Measurements from ENCODE around the gene ZCCHC7.

DNA sequence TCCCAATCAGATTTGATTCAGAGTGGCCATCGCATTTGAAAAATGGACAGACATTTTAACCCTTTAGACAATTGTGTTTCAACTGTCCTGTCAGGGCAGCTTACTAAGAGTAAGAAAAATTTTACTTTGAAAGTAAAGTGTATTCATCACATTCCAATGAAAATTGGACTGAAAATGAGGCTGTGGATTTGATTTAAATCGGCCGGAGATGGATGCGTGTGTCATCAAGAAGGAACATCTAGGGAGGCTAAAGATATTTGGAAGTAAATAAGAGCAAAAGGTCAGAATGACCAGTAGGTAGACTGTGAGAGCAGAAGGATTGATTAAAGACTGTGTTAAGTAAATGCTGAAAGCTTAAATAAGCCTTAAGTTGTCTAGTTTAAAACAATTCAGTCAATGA lies 1.5 kb downstream of the ZCCHC7 start:
- TF ChIP-seq, protein P1, sequence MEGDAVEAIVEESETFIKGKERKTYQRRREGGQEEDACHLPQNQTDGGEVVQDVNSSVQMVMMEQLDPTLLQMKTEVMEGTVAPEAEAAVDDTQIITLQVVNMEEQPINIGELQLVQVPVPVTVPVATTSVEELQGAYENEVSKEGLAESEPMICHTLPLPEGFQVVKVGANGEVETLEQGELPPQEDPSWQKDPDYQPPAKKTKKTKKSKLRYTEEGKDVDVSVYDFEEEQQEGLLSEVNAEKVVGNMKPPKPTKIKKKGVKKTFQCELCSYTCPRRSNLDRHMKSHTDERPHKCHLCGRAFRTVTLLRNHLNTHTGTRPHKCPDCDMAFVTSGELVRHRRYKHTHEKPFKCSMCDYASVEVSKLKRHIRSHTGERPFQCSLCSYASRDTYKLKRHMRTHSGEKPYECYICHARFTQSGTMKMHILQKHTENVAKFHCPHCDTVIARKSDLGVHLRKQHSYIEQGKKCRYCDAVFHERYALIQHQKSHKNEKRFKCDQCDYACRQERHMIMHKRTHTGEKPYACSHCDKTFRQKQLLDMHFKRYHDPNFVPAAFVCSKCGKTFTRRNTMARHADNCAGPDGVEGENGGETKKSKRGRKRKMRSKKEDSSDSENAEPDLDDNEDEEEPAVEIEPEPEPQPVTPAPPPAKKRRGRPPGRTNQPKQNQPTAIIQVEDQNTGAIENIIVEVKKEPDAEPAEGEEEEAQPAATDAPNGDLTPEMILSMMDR (conservative IDR thresholded peaks at IDR 0.05; ENCODE audit: low read depth in 2 of 2), result no peak
- TF ChIP-seq POLR2AphosphoS5 (IDR thresholded peaks at IDR 0.05; ENCODE audit: low read depth) (no peak), EZH2 (IDR thresholded peaks at IDR 0.05; ENCODE audit: low read depth, unreplicated experiment) (no peak), JUNB (IDR thresholded peaks at IDR 0.05; ENCODE audit: unreplicated experiment) (no peak), CREB1 (CRISPR knock-in tag; IDR thresholded peaks at IDR 0.05; ENCODE audit: low read depth) (no peak)
- TF ChIP-seq, protein P2, sequence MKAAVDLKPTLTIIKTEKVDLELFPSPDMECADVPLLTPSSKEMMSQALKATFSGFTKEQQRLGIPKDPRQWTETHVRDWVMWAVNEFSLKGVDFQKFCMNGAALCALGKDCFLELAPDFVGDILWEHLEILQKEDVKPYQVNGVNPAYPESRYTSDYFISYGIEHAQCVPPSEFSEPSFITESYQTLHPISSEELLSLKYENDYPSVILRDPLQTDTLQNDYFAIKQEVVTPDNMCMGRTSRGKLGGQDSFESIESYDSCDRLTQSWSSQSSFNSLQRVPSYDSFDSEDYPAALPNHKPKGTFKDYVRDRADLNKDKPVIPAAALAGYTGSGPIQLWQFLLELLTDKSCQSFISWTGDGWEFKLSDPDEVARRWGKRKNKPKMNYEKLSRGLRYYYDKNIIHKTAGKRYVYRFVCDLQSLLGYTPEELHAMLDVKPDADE (IDR thresholded peaks at IDR 0.05), result no peak
